Measurements from ENCODE around the gene CHRNE.

CHRNE gene

GRCh38 chr17:4903051-4903818 lies at the start of gene CHRNE:
CHRNE (minus strand) TSS chr17:4903098; CDS start chr17:4903063, 35 bp downstream.
- peak; percentile 67 for DNase-seq

GRCh38 chr17:4951486-4951885 lies 48.6 kb upstream of the CHRNE start:
- DNase-seq = no peak

GRCh38 chr17:4950746-4951204 lies 47.9 kb upstream of the CHRNE start, which contains the start of gene ENO3:
ENO3 (plus strand) TSS chr17:4951119; CDS start chr17:4951830, 711 bp downstream.
- DNase-seq = no peak

GRCh38 chr17:4950075-4950745 lies 47.3 kb upstream of the CHRNE start:
- no peak for DNase-seq

- DNase-seq = peak; percentile 86
Observed at GRCh38 chr17:4949321-4950074, 46.6 kb upstream of the CHRNE start.

GRCh38 chr17:4948931-4949320 lies 46.0 kb upstream of the CHRNE start:
- DNase-seq = peak; percentile 77

- peak; percentile 88 for DNase-seq
Observed at GRCh38 chr17:4948166-4948930, 45.5 kb upstream of the CHRNE start, which contains the start of gene PFN1. PFN1 (minus strand) TSS chr17:4948530; CDS start chr17:4948394, 136 bp downstream.

- DNase-seq = peak; percentile 72
Observed at GRCh38 chr17:4947411-4948165, 44.7 kb upstream of the CHRNE start.

- no peak for DNase-seq
Observed at GRCh38 chr17:4947010-4947410, 44.1 kb upstream of the CHRNE start.

GRCh38 chr17:4946312-4946976 lies 43.5 kb upstream of the CHRNE start:
- no peak for DNase-seq

GRCh38 chr17:4945944-4946280 lies 43.0 kb upstream of the CHRNE start:
- no peak for DNase-seq

- peak; percentile 77 for DNase-seq
Observed at GRCh38 chr17:4945176-4945943, 42.5 kb upstream of the CHRNE start.

- peak; percentile 44 for DNase-seq
Observed at GRCh38 chr17:4944554-4945175, 41.8 kb upstream of the CHRNE start.

GRCh38 chr17:4944163-4944553 lies 41.3 kb upstream of the CHRNE start:
- no peak for DNase-seq

- DNase-seq = no peak
Observed at GRCh38 chr17:4942760-4943508, 40.0 kb upstream of the CHRNE start.

GRCh38 chr17:4941319-4941610 lies 38.4 kb upstream of the CHRNE start:
- no peak for DNase-seq

GRCh38 chr17:4940555-4941318 lies 37.8 kb upstream of the CHRNE start:
- peak; percentile 47 for DNase-seq

- DNase-seq = peak; percentile 97
Observed at GRCh38 chr17:4939796-4940554, 37.1 kb upstream of the CHRNE start, which contains the start of the genes RNF167 and SLC25A11. RNF167 (plus strand) TSS chr17:4940268; CDS start chr17:4940910, 642 bp downstream. SLC25A11 (minus strand) TSS chr17:4940046; CDS start chr17:4939910, 136 bp downstream.
